IPS DF 19.7 (cell line): ENCODE results near the gene DNAJB4.

Experiments
- DNase-seq: peaks from one replicate; pipeline ENCODE4 v3.0.0-alpha.2; 2013; ENCODE audit warnings: low read depth, low spot score

Gene DNAJB4

DNA sequence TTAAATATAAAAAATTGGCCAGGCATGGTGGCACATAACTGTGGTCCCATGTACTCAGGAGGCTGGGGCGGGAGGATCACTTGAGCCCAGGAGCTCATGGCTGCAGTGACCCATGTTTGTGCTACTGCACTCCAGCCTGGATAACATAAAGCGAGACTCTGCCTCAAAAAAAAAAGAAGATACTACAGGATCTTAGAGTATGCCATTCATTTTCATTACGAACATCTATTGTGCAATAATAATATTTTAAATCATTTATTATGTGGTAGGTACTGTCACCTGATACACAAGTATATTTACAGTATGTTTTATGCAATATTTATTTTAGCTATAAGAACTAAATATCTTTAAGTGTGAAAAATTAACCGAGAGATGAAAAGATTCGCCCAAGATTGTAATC, 31.7 kb downstream of the DNAJB4 start:
- DNase-seq = no peak

DNA sequence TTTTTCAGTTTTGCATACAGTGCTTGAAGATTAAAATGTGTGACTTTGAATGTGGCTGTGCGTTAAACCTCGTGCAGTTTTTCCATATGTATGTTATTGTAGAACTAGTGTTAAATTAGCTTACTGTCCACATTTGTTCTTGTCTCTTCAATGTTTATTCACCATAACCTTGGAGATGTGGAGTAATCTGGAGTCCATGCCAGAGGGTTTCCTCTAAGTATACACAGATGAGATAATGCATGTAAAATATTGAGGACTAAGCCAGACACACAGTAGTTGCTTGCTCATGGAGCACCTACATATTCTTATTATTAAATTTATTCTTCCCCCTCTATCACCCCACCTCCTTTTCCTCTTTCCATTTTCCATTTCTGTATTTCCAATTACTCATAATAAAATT, 33.3 kb downstream of the DNAJB4 start:
- DNase-seq = no peak

DNA sequence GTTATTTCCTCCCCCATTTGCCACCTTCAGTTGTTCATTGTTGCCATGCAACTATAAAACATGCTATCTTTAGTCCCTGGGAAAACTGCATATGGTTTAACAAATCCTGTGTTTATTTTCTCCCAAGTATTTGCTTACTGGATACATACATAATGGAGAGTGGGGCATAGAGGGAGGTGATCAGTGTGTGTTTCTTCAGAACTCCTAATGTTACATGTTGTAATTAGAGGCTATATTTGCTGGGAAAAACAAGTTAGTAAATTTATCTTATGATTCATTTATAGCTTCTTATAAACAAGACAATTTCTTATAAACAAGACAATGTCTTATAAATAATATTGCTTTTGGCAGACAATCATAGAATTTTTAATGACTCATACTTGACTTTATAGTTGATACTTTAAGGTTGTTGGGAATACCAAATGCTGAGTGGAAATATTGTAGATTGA, 33.8 kb downstream of the DNAJB4 start:
- no peak for DNase-seq

DNA sequence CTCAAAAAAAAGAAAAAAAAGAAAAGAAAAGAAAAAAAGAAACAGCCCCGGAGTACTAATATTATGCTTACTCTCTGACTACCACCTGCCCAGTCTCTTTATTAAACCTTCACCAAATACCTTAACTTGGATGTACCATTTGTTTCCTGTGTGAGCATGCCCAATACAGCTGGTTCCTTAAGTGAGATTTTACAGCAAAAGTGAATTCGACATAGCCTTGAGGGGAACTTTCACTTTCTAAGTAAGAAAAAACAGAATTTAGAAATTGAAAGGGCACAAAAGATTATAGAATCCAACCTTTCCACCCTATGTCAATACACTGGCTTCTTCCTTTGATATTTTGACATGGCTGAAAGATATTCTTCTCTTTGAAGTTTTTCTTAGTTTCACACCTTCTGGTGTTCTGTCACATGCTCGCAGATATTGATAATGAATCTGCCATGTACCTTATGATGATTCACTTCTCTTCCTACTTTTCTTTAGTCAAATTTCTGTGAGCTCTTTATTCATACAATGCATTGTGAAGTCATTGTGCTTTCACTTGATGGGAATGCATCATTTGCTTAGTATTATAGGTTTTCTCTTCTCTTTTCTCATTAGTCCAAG, 35.8 kb downstream of the DNAJB4 start:
- DNase-seq = no peak

DNA sequence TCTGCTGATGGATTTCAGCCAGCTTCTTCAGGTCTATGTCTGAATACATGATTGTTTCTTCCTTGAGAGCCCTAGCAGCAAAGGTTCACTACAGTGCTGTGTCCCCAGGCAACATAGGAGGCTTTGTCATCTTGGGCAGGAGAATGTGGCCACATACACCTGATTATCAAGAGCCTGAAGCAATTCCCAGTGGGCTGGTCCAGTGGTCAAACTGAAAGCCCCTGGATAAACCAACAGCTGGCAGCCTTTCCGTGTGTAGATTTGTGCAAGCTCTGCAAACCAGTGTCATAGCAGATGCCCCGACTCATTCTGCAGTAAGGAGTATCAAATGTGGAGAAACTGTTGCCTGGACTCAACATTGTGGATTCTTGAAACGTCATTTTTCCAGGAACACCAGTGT, 38.7 kb downstream of the DNAJB4 start:
- no peak for DNase-seq

DNA sequence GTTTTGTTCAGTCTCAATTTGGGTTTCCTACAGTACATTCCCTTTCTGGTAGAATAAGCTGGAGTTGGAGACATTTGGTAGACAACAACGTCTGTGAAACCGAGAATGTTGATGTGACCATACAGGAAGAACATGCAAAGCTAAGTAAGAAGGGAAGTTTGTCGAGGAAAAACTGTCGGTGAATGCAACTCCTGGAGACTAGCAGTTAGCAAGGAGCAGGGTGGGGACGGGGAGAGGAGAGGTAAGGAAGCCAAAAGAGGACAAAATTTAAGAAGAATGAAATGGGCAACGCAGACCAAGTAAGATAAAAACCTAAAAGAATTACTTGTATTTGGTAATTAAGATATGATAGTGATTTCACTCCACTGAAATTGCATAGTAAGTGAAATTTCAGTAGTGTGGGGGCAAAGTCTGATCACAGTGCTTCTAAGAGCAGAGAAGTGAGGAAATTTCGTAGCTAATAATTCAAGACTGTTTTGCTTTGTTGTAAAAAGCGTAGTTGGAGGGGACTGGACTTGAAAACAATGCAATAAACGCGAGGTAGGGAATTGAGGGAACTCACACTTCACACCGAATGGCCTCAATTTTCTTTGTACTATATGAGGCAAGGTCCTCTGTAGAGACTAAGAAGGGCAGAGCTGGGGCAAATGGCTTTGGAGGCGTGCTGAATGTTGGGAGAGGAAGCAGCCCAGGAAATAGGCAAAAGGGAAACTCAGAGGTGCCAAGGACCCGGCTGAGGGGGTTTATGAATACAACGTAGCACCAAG, 40.2 kb downstream of the DNAJB4 start:
- DNase-seq = no peak

DNA sequence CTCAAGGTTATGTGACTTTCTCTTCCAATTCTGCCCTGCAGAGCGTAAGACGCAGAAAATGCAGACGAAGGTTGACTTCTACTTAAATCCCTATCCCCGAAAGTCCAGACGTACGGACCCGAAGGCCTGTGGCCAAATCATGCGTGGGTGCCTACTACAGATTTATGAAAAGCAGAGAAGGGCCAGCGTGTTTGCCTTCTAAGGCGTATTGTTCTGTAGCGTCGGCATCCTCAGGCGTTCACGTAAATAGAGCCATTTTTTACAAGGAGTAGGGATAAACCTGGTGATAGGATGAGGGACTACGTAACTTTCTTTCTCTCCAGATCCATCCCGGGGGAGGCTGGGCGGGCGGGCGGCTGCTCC, 40.8 kb downstream of the DNAJB4 start:
- DNase-seq = no peak

DNA sequence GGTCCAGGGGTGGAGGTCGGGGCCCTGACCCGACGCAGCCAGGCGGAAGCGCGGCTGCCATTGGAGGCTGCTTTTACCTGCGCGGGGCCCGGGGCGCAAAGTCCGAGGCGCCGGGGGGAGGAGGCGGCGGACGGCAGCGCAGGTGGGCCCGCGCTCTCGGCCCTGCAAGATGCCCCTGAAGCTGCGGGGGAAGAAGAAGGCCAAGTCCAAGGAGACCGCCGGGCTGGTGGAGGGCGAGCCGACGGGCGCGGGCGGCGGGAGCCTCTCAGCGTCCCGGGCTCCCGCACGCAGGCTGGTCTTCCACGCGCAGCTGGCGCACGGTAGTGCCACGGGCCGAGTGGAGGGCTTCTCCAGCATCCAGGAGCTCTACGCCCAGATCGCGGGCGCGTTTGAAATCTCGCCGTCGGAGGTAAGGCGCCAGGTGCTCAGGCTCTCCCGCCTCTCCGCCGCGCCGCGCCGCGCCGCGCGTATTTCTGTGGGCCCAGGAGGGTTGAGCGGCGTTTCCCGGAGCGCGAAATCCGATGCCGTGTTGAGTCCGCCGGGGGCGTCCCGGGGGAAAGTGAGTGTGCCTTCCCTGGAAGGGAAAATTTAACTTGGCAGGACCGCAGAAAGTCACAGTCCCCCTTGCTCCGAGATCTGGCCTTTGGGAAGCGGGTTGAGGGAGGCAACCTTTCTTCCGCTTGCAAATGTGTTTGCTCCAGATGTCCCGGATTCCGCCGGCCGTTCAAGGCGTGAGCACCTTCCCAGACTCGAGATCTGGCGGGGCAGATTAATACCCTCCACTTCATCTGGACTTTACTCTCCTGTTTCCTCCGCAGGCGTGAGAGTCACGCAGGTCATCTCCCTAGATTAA, 41.4 kb downstream of the DNAJB4 start, which contains the start of gene GIPC2:
TSS of gene GIPC2 (plus strand) at position 41 of the 853 bp plus-strand sequence. CDS start at position 170, 129 bp downstream.
- DNase-seq = no peak

DNA sequence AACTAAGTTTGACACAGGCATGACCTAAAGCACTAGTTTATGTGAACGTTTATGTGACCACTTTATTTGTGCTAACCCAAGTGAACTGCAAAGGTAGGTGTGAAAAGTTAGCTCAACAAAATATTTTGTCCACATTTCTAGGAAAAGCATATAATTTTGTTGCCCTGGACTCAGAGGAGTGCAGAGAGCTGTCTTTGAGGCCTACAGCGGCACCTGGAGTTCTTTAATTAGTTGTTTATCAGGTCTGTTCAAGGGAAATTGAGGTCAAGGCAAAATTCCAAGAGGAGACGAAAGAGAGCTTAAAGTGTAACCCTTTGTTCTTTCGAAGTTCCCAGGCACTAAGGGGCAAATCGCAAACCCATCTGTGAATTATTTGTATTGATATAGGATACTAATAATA, 42.4 kb downstream of the DNAJB4 start:
- DNase-seq = no peak

DNA sequence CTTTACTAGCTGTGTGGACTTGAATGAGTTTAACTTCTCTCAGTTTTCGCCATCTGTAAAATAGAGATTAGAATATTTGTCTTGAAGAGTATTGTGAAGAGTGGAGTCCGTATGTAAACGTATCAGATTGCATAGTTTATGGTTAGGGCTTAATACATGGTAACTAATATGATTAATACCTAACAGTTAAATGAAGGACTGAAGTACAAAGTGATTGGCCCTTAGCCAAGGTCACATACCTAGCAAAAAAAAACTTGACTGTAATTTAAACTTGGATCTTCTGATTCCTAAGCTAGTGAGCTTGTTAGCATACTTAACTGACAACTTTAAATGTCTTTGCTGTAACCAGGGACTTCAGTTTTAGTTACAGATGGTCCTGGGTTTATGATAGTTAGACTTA, 42.9 kb downstream of the DNAJB4 start:
- DNase-seq = no peak

DNA sequence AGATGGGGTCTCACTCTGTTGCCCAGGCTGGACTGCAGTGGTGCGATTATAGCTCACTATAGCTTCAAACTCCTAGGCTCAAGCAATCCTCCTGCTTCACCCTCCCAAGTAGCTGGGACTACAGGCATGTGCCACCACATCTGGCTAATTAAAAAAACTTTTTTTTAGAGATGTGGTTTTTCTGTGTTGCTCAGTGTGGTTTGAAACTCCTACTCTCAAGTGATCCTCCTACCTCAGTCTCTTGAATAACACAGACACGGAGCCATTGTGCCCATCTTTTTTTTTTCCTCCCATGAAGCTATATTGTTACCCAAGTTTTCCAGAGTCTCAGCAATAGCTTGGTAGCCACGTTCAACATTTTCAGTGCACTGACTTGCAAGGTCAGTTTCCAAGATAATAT, 43.7 kb downstream of the DNAJB4 start:
- no peak for DNase-seq

DNA sequence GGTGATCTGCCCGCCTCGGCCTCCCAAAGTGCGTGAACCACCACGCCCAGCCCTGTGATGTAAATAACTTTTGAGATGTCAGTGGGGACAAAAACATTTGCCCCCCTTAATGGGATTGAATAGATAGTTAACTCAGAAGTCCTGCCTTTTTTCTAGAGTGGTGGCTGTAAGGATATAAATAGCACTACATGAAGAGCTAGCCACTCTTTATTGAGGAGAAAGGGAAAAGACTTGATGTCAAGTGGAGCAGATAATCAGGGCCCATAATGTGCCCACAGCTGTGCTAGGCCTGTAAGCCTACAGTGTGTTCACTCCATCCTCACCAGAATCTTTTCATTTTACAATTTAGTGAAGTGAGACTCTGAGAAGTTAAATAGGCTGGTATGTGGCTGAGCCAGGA, 44.7 kb downstream of the DNAJB4 start:
- no peak for DNase-seq

DNA sequence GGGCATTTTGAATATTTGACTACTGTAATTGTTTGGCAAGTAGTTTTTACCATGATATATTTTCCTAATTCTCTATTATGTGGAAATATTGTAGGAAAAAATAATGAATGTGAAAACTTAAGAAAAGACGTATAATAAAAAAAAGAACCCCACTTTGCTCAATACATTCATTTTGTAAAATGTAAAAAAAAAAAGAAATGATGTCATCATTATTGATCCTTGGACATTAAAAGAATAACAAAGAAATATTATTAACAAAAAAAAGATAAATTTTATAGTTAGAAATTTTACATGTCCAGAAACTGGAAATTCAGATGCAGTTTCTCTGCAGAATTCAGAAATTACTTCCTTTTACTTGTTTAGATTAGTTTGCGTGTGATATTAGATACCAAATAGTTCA, 46.3 kb downstream of the DNAJB4 start:
- DNase-seq = no peak

DNA sequence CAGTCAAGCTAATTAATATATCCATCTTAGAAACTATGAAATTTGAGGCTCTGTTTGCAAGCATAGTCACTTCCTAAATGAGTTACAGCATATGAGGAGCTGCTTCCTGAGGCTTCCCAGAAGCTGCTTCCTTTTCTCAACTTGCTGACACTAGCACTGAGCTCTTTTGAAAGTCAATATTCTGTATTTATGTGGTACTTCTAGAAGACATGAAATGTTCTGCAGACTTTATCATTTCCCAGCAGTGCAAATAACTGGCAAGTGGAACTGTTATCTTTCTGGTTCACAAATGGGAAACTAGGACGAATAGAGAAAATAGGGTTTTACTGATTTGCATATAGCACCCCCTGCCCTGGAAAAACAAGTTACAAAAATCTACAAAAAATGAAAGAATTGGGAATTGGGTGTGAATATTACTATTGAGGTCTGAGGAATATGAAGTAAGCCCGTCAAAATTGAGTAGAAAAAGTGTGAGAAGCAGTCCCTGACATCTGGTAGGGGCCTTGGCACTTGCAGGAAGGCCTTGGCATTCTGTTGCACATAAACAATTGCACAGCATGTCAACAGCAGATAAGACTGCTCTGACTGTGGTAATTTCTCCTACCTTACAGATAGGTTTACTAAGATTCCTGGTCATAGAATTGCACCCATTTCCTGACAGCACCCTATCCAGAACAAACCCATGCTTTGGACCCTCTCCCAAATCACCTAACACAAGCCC, 48.1 kb downstream of the DNAJB4 start:
- DNase-seq = no peak

DNA sequence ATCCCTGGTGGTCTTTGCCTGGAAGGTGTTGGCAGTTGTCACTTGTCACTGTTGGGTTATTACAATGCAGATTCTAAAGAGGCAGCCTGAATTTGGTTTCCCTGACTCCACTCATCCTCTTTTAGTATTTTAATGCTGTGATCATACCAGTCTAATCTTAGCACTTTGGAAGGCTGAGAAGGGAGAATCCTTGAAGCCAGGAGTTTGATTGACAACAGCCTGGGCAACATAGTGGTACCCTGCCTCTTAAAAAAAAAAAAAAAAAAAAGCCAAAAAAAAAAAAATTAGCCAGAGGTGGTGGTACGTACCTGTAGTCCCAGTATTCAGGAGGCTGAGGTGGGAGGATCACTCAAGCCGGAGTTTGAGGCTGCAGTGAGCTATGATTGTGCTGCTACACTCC, 48.8 kb downstream of the DNAJB4 start:
- no peak for DNase-seq

DNA sequence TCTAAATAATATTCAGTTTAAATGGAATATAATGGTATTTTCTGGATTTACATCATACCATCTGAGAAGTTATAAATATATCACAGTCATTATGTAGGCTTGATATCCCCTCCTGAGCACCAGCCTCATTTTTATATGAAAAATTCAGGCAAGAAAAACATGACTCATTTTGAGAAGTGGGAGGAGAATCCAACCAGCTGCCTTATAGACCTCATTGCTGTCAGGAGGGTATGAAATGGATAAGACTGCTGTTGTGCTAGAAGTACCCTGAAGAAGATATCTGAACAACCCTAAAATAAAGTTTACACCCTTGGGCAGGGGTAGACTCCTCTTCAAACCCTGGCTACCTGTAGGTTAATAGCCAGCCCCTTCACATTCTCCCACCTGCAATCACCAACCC, 49.8 kb downstream of the DNAJB4 start:
- no peak for DNase-seq

DNA sequence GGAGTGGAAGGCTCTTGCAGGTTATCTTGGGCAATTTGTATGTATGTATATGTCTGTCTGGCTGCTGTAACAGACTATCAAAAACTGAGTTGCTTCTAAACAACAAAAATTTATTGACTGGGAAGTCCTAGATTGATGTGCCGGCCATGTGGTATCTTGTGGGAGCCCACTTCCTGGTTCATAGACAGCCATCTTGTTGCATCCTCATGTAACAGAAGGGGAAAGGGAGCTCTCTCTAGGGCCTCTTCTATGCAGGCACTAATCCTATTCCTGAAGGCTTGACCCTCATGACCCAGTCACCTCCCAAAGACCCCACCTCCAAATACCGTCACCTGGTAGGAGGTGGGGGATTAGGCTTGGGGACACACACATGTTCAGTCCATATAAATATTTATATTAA, 50.2 kb downstream of the DNAJB4 start:
- no peak for DNase-seq

DNA sequence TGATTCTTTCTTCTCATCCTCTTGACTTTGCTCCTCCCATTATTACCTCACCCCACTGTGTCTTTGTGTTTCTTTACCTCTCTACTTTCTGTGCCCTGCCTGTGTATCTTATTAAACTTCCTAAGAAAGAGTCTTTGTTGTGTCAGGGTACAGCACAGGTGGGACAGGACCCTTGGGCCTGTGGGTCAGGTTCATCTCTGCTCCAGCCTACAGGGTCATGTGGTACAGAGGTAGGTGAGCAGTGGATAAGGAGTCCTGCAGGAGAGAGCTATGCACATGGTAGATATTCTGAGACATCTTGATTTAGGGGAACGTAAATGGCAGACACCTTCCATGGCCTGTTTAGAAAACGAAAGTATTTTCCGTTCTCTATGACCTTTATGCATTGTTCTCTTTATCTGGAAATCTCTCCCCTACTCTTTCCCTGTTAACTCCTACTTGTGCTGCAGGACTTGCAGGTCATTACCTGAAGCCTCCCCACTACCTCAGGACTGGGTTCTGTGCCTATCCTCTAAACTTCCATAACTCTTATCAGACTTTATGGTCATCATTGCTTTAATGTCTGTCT, 50.9 kb downstream of the DNAJB4 start:
- DNase-seq = no peak

DNA sequence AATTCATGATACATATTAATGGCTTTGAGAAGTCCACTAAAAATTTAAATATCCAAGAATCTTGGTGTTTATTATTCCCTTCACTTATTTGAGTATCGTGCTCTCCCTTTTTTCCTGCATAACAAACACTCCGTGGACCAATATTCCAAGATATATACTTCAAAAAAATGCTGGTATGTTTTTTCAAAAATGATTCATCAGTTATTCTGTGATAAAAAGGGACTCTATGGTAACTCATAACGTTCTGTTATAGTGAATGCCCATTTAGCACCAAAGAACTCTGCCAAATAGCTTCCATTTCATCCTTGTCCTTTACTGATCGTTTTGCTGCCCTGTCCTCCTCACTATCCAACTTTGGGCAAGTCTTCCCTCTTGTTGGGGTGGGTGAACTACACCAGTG, 53.9 kb downstream of the DNAJB4 start:
- DNase-seq = no peak

DNA sequence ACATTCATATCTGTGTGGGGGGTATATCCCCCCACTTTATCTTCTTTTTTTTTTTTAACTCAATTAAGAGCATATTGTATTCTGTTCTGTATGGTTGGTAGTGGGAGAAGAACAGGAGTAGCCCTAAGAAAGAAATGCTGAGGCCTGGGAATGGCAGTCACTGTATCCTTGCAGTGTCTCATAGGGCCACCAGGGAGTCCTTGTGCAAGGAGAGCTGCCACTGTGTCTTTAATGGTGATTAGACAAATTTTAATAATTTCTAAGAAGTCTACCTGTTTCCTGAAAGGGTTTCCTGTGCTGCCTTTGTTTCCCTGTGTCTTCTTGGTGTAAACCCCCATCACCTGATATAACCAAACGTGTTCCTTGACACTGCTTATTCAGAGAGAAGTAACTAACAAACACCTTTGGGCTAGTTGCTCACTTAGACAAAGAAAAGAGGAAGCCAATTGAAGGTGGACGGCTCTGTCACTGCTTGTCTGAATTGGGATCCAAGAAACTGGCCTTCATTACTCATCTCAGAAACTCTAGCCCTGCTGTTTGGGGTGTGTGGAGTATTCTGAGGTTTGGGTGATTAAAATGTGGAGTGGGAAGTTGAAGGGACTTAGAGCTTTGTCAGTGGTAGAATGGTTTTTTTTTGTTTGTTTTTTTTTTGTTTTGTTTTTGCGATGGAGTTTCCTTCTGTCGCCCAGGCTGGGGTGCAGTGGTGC, 56.3 kb downstream of the DNAJB4 start:
- no peak for DNase-seq
